ENCODE data around the gene PARVG.

PARVG gene

GRCh38 chr22:44211946-44212930, 31.5 kb downstream of the PARVG start:
- H3K36me3 ChIP-seq (replicated peaks in 1 of 2; ENCODE audit: control insufficient read depth in 2 of 2, insufficient read depth in 2 of 2, low read length in 2 of 2) = no peaks in the 10 kb centered on the region
- no peak overlapping the region for H3K27ac ChIP-seq (replicated peaks; ENCODE audit: low read length)
- no peak overlapping the region for H3K14ac ChIP-seq (ENCODE audit: low read length)
- H2BK15ac ChIP-seq (ENCODE audit: low read length) = no peak overlapping the region
- no peak overlapping the region for H4K8ac ChIP-seq (ENCODE audit: low read depth, low read length)
- peaks cover 0 to 4% of the 10 kb centered on the region in 2 donors for H3K9me3 ChIP-seq (replicated peaks in 1 of 2; ENCODE audit: control insufficient read depth in 2 of 2, insufficient read depth in 1 of 2, low read depth in 1 of 2, low read length in 2 of 2)
- peaks cover 0 to 5% of the 10 kb centered on the region in 2 donors for H3K4me1 ChIP-seq (ENCODE audit: control insufficient read depth in 2 of 2, insufficient read depth in 1 of 2, low read depth in 1 of 2, low read length in 2 of 2)
- H3K9ac ChIP-seq (ENCODE audit: low read depth, low read length, poor library complexity) = no peak overlapping the region
- H4K91ac ChIP-seq (ENCODE audit: low read depth, low read length, poor library complexity) = no peak overlapping the region
- H3K4me2 ChIP-seq (ENCODE audit: insufficient read depth, low read length, poor library complexity, severe bottlenecking) = no peak overlapping the region
- H3K79me1 ChIP-seq (ENCODE audit: low read depth, low read length) = no peaks in the 10 kb centered on the region
- no peak overlapping the region for H3K4ac ChIP-seq (ENCODE audit: low read length)
- H2BK12ac ChIP-seq (ENCODE audit: low read length) = no peak overlapping the region
- peak overlapping the region; percentile 15 for H2AK5ac ChIP-seq (ENCODE audit: low read depth, low read length)
- no peak overlapping the region for H2BK120ac ChIP-seq (ENCODE audit: low read depth, low read length)
- no peak overlapping the region for H2AFZ ChIP-seq (ENCODE audit: low read length)
- peak overlapping the region; percentile 3 for H3K18ac ChIP-seq (ENCODE audit: low read length)
- H3K4me3 ChIP-seq (ENCODE audit: low read length in 2 of 2) = no peak overlapping the region
- H3K23ac ChIP-seq (ENCODE audit: low read depth, low read length, poor library complexity) = no peak overlapping the region
- no peak overlapping the region for H2BK5ac ChIP-seq (ENCODE audit: low read length)
- no peak for DNase-seq (ENCODE audit: low spot score)
- H3K27me3 ChIP-seq (ENCODE audit: control insufficient read depth in 3 of 3, insufficient read depth in 3 of 3, low read depth in 1 of 3, low read length in 3 of 3) = no peaks in the 10 kb centered on the region
- no CpG with 5 or more reads among the region's 12 CpGs for WGBS, 2 donors (ENCODE audit: extremely low coverage in 2 of 2, insufficient read length in 2 of 2, insufficient replicate concordance in 1 of 2)

GRCh38 chr22:44212936-44213335, 32.2 kb downstream of the PARVG start:
- no peak overlapping the region for H3K27ac ChIP-seq (replicated peaks; ENCODE audit: low read length)
- H3K23ac ChIP-seq (ENCODE audit: low read depth, low read length, poor library complexity) = no peak overlapping the region
- peaks cover 0 to 5% of the 10 kb centered on the region in 2 donors for H3K4me1 ChIP-seq (ENCODE audit: control insufficient read depth in 2 of 2, insufficient read depth in 1 of 2, low read depth in 1 of 2, low read length in 2 of 2)
- H4K8ac ChIP-seq (ENCODE audit: low read depth, low read length) = no peak overlapping the region
- H3K4me2 ChIP-seq (ENCODE audit: insufficient read depth, low read length, poor library complexity, severe bottlenecking) = no peak overlapping the region
- no peak overlapping the region for H2AK5ac ChIP-seq (ENCODE audit: low read depth, low read length)
- no peak overlapping the region for H2BK15ac ChIP-seq (ENCODE audit: low read length)
- no peak overlapping the region for H2BK5ac ChIP-seq (ENCODE audit: low read length)
- no peaks in the 10 kb centered on the region for H3K36me3 ChIP-seq (replicated peaks in 1 of 2; ENCODE audit: control insufficient read depth in 2 of 2, insufficient read depth in 2 of 2, low read length in 2 of 2)
- no peak overlapping the region for H3K14ac ChIP-seq (ENCODE audit: low read length)
- no peak overlapping the region for H3K4ac ChIP-seq (ENCODE audit: low read length)
- H3K79me1 ChIP-seq (ENCODE audit: low read depth, low read length) = no peaks in the 10 kb centered on the region
- no peak overlapping the region for H2BK120ac ChIP-seq (ENCODE audit: low read depth, low read length)
- no CpG with 5 or more reads among the region's 1 CpG for WGBS, 2 donors (ENCODE audit: extremely low coverage in 2 of 2, insufficient read length in 2 of 2, insufficient replicate concordance in 1 of 2)
- H2BK12ac ChIP-seq (ENCODE audit: low read length) = no peak overlapping the region
- H3K18ac ChIP-seq (ENCODE audit: low read length) = no peak overlapping the region
- DNase-seq (ENCODE audit: low spot score) = no peak
- H3K27me3 ChIP-seq (ENCODE audit: control insufficient read depth in 3 of 3, insufficient read depth in 3 of 3, low read depth in 1 of 3, low read length in 3 of 3) = no peaks in the 10 kb centered on the region
- peaks cover 0 to 4% of the 10 kb centered on the region in 2 donors for H3K9me3 ChIP-seq (replicated peaks in 1 of 2; ENCODE audit: control insufficient read depth in 2 of 2, insufficient read depth in 1 of 2, low read depth in 1 of 2, low read length in 2 of 2)
- H3K4me3 ChIP-seq (ENCODE audit: low read length in 2 of 2) = no peak overlapping the region
- H3K9ac ChIP-seq (ENCODE audit: low read depth, low read length, poor library complexity) = no peak overlapping the region
- H2AFZ ChIP-seq (ENCODE audit: low read length) = no peak overlapping the region
- no peak overlapping the region for H4K91ac ChIP-seq (ENCODE audit: low read depth, low read length, poor library complexity)

DNA sequence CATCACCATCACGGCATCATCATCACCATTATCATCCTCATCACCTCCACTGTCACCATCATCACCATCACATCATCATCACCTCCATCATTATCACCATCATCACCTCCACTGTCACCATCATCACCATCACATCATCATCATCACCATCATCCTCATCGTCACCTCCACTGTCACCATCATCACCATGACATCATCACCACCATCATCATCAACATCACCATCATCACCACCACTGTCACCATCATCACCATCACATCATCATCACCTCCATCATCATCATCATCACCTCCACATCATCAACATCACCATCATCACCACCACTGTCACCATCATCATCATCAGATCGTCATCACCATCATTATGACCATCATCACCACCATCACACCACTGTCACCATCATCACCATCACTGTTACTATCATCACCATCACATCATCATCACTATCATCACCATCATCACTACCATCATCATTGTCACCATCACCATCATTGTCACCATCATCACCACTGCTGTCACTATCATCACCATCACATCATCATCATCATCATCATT, 32.8 kb downstream of the PARVG start:
- Histone ChIP-seq H3K27ac (replicated peaks; ENCODE audit: low read length) (no peak overlapping the region), H3K4me3 (ENCODE audit: low read length in 2 of 2) (peak overlapping the region in 1 of 2 donors; percentile 7), H2BK15ac (ENCODE audit: low read length) (no peak overlapping the region), H2AFZ (ENCODE audit: low read length) (no peak overlapping the region), H3K18ac (ENCODE audit: low read length) (no peak overlapping the region), H2BK120ac (ENCODE audit: low read depth, low read length) (no peak overlapping the region), H3K4ac (ENCODE audit: low read length) (no peak overlapping the region), H3K4me2 (ENCODE audit: insufficient read depth, low read length, poor library complexity, severe bottlenecking) (no peak overlapping the region), H3K79me1 (ENCODE audit: low read depth, low read length) (no peaks in the 10 kb centered on the region), H2BK12ac (ENCODE audit: low read length) (no peak overlapping the region), H3K27me3 (ENCODE audit: control insufficient read depth in 3 of 3, insufficient read depth in 3 of 3, low read depth in 1 of 3, low read length in 3 of 3) (no peaks in the 10 kb centered on the region), H3K9ac (ENCODE audit: low read depth, low read length, poor library complexity) (no peak overlapping the region), H4K91ac (ENCODE audit: low read depth, low read length, poor library complexity) (no peak overlapping the region), H2BK5ac (ENCODE audit: low read length) (no peak overlapping the region), H3K23ac (ENCODE audit: low read depth, low read length, poor library complexity) (no peak overlapping the region), H4K8ac (ENCODE audit: low read depth, low read length) (no peak overlapping the region), H2AK5ac (ENCODE audit: low read depth, low read length) (no peak overlapping the region), H3K36me3 (replicated peaks in 1 of 2; ENCODE audit: control insufficient read depth in 2 of 2, insufficient read depth in 2 of 2, low read length in 2 of 2) (no peaks in the 10 kb centered on the region), H3K4me1 (ENCODE audit: control insufficient read depth in 2 of 2, insufficient read depth in 1 of 2, low read depth in 1 of 2, low read length in 2 of 2) (peaks cover 0 to 5% of the 10 kb centered on the region in 2 donors), H3K9me3 (replicated peaks in 1 of 2; ENCODE audit: control insufficient read depth in 2 of 2, insufficient read depth in 1 of 2, low read depth in 1 of 2, low read length in 2 of 2) (peaks cover 0 to 4% of the 10 kb centered on the region in 2 donors), H3K14ac (ENCODE audit: low read length) (no peak overlapping the region)
- 100% methylated on average over 1 of the region's 3 CpGs; no CpG with 5 or more reads in 1 of the 2 donors for WGBS, 2 donors (ENCODE audit: extremely low coverage in 2 of 2, insufficient read length in 2 of 2, insufficient replicate concordance in 1 of 2)
- no peak for DNase-seq (ENCODE audit: low spot score)

GRCh38 chr22:44214187-44214586, 33.5 kb downstream of the PARVG start:
- Histone ChIP-seq H3K79me1 (ENCODE audit: low read depth, low read length) (no peaks in the 10 kb centered on the region), H2AK5ac (ENCODE audit: low read depth, low read length) (no peak overlapping the region), H3K9ac (ENCODE audit: low read depth, low read length, poor library complexity) (no peak overlapping the region), H3K36me3 (replicated peaks in 1 of 2; ENCODE audit: control insufficient read depth in 2 of 2, insufficient read depth in 2 of 2, low read length in 2 of 2) (no peaks in the 10 kb centered on the region), H3K27ac (replicated peaks; ENCODE audit: low read length) (no peak overlapping the region), H3K4me3 (ENCODE audit: low read length in 2 of 2) (peak overlapping the region in 1 of 2 donors; percentile 7), H3K4me2 (ENCODE audit: insufficient read depth, low read length, poor library complexity, severe bottlenecking) (no peak overlapping the region), H2BK120ac (ENCODE audit: low read depth, low read length) (no peak overlapping the region), H2BK15ac (ENCODE audit: low read length) (no peak overlapping the region), H3K27me3 (ENCODE audit: control insufficient read depth in 3 of 3, insufficient read depth in 3 of 3, low read depth in 1 of 3, low read length in 3 of 3) (no peaks in the 10 kb centered on the region), H2BK5ac (ENCODE audit: low read length) (no peak overlapping the region), H3K23ac (ENCODE audit: low read depth, low read length, poor library complexity) (no peak overlapping the region), H3K4me1 (ENCODE audit: control insufficient read depth in 2 of 2, insufficient read depth in 1 of 2, low read depth in 1 of 2, low read length in 2 of 2) (peaks cover 0 to 5% of the 10 kb centered on the region in 2 donors), H2BK12ac (ENCODE audit: low read length) (no peak overlapping the region), H3K14ac (ENCODE audit: low read length) (no peak overlapping the region), H3K4ac (ENCODE audit: low read length) (no peak overlapping the region), H4K8ac (ENCODE audit: low read depth, low read length) (no peak overlapping the region), H2AFZ (ENCODE audit: low read length) (no peak overlapping the region), H4K91ac (ENCODE audit: low read depth, low read length, poor library complexity) (no peak overlapping the region), H3K9me3 (replicated peaks in 1 of 2; ENCODE audit: control insufficient read depth in 2 of 2, insufficient read depth in 1 of 2, low read depth in 1 of 2, low read length in 2 of 2) (peaks cover 0 to 4% of the 10 kb centered on the region in 2 donors), H3K18ac (ENCODE audit: low read length) (no peak overlapping the region)
- WGBS, 2 donors (ENCODE audit: extremely low coverage in 2 of 2, insufficient read length in 2 of 2, insufficient replicate concordance in 1 of 2) = no CpG with 5 or more reads among the region's 3 CpGs
- DNase-seq (ENCODE audit: low spot score) = no peak

Measured in neuronal stem cell (in vitro differentiated cells).